ENCODE results near the gene TERF2IP. TPM values are rescaled to one million over a fixed set of nuclear protein-coding genes. Genes with fewer than 3 reads are reported as not detected.

TERF2IP gene
- polyA plus RNA-seq, 1 donor from 2014 or later, result 752 TPM

DNA sequence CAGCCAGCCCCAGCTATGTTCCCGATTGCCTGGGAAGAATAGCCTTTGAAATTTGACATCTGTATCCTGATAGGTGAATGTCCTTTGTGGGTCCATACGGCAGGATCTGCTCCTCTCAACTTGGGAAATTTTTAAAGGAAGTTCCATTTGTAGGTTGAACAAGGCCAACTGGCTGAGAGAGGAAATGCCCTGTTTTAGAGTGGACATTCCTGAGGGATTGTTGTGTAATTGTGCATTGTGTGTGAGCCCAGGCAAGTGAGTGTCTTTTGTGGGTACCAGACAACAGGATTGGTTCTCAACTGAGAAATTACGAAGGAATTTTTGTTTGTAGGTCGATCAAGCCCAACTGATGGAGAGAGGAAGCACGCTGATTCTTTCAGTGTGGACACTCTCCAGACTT is 31.8 kb downstream of the TERF2IP start:
- TF ChIP-seq EP300 (conservative IDR thresholded peaks at IDR 0.05; ENCODE audit: poor library complexity, severe bottlenecking) (no peak), EZH2 (IDR thresholded peaks at IDR 0.05; ENCODE audit: borderline replicate concordance, insufficient read depth, low read length, poor library complexity, severe bottlenecking) (no peak), RAD21 (conservative IDR thresholded peaks at IDR 0.05) (no peak), SMC3 (conservative IDR thresholded peaks at IDR 0.05; ENCODE audit: poor library complexity) (no peak), TAF1 (IDR thresholded peaks at IDR 0.05; ENCODE audit: low read depth) (no peak), POLR2AphosphoS5 (IDR thresholded peaks at IDR 0.05) (no peak), MXI1 (conservative IDR thresholded peaks at IDR 0.05; ENCODE audit: poor library complexity, severe bottlenecking) (no peak)
- TF ChIP-seq, protein P1, sequence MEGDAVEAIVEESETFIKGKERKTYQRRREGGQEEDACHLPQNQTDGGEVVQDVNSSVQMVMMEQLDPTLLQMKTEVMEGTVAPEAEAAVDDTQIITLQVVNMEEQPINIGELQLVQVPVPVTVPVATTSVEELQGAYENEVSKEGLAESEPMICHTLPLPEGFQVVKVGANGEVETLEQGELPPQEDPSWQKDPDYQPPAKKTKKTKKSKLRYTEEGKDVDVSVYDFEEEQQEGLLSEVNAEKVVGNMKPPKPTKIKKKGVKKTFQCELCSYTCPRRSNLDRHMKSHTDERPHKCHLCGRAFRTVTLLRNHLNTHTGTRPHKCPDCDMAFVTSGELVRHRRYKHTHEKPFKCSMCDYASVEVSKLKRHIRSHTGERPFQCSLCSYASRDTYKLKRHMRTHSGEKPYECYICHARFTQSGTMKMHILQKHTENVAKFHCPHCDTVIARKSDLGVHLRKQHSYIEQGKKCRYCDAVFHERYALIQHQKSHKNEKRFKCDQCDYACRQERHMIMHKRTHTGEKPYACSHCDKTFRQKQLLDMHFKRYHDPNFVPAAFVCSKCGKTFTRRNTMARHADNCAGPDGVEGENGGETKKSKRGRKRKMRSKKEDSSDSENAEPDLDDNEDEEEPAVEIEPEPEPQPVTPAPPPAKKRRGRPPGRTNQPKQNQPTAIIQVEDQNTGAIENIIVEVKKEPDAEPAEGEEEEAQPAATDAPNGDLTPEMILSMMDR (IDR thresholded peaks at IDR 0.05; ENCODE audit: poor library complexity, severe bottlenecking), result no peak
- TF ChIP-seq, protein P2, sequence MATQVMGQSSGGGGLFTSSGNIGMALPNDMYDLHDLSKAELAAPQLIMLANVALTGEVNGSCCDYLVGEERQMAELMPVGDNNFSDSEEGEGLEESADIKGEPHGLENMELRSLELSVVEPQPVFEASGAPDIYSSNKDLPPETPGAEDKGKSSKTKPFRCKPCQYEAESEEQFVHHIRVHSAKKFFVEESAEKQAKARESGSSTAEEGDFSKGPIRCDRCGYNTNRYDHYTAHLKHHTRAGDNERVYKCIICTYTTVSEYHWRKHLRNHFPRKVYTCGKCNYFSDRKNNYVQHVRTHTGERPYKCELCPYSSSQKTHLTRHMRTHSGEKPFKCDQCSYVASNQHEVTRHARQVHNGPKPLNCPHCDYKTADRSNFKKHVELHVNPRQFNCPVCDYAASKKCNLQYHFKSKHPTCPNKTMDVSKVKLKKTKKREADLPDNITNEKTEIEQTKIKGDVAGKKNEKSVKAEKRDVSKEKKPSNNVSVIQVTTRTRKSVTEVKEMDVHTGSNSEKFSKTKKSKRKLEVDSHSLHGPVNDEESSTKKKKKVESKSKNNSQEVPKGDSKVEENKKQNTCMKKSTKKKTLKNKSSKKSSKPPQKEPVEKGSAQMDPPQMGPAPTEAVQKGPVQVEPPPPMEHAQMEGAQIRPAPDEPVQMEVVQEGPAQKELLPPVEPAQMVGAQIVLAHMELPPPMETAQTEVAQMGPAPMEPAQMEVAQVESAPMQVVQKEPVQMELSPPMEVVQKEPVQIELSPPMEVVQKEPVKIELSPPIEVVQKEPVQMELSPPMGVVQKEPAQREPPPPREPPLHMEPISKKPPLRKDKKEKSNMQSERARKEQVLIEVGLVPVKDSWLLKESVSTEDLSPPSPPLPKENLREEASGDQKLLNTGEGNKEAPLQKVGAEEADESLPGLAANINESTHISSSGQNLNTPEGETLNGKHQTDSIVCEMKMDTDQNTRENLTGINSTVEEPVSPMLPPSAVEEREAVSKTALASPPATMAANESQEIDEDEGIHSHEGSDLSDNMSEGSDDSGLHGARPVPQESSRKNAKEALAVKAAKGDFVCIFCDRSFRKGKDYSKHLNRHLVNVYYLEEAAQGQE (IDR thresholded peaks at IDR 0.05; ENCODE audit: borderline replicate concordance), result no peak
- no peak overlapping the region for H3K4me3 ChIP-seq (ENCODE audit: low read length)
- H2AFZ ChIP-seq (ENCODE audit: low read depth, low read length), result no peak overlapping the region

DNA sequence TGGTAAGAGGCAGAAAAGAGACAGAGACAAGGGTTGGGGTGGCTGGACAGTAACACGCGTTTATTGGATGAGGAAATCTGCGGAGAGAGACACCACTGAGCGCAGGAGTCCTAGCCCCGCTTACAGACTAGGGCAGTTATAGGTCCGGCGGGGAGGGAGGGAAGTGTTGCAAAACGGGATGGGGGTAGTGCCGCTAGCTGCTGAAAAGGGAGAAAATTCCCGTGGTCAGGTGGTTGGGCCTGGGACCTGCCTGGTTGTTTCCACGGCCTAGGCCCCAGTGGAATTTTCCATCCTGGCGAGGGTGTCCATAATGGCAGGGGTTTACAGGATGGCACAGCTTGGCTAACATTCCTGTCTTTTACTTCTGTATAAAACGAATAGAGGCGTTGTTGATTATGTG is 34.7 kb downstream of the TERF2IP start:
- Histone ChIP-seq H3K36me3 (ENCODE audit: insufficient read depth, low read length) (no peaks in the 10 kb centered on the region), H3K4me3 (ENCODE audit: low read length) (no peak overlapping the region), H3K79me2 (replicated peaks; ENCODE audit: insufficient read depth, low read length) (no peaks in the 10 kb centered on the region), H3F3A (ENCODE audit: insufficient read depth, low read length, poor library complexity, severe bottlenecking) (no peaks in the 10 kb centered on the region), H3K4me2 (ENCODE audit: low read length) (no peak overlapping the region), H3K9ac (ENCODE audit: low read length) (no peak overlapping the region), H2AFZ (ENCODE audit: low read depth, low read length) (no peak overlapping the region), H3K27me3 (ENCODE audit: insufficient read depth, low read depth, low read length) (no peaks in the 10 kb centered on the region), H3K27ac (ENCODE audit: low read length) (no peak overlapping the region), H3K9me2 (ENCODE audit: insufficient read depth, low read length) (no peaks in the 10 kb centered on the region), H4K20me1 (ENCODE audit: insufficient read depth) (no peaks in the 10 kb centered on the region), H3K9me3 (ENCODE audit: low read length) (no peaks in the 10 kb centered on the region)
- TF ChIP-seq POLR2AphosphoS5 (IDR thresholded peaks at IDR 0.05), result no peak
- TF ChIP-seq EP300 (conservative IDR thresholded peaks at IDR 0.05; ENCODE audit: poor library complexity, severe bottlenecking), result no peak
- no peak for TF ChIP-seq SMC3 (conservative IDR thresholded peaks at IDR 0.05; ENCODE audit: poor library complexity)
- TF ChIP-seq, protein P2 (IDR thresholded peaks at IDR 0.05; ENCODE audit: borderline replicate concordance), result no peak
- TF ChIP-seq TAF1 (IDR thresholded peaks at IDR 0.05; ENCODE audit: low read depth), result no peak
- TF ChIP-seq, protein P1 (IDR thresholded peaks at IDR 0.05; ENCODE audit: poor library complexity, severe bottlenecking), result no peak
- no peak for TF ChIP-seq RAD21 (conservative IDR thresholded peaks at IDR 0.05)
- TF ChIP-seq EZH2 (IDR thresholded peaks at IDR 0.05; ENCODE audit: borderline replicate concordance, insufficient read depth, low read length, poor library complexity, severe bottlenecking), result no peak

More for the DNA sequence above, 31.8 kb downstream of the TERF2IP start:
- Histone ChIP-seq H3K9me3 (ENCODE audit: low read length) (no peaks in the 10 kb centered on the region), H3K27me3 (ENCODE audit: insufficient read depth, low read depth, low read length) (no peaks in the 10 kb centered on the region), H3K79me2 (replicated peaks; ENCODE audit: insufficient read depth, low read length) (no peaks in the 10 kb centered on the region), H3K4me2 (ENCODE audit: low read length) (no peak overlapping the region), H4K20me1 (ENCODE audit: insufficient read depth) (no peaks in the 10 kb centered on the region), H3K36me3 (ENCODE audit: insufficient read depth, low read length) (no peaks in the 10 kb centered on the region), H3K9ac (ENCODE audit: low read length) (no peak overlapping the region), H3F3A (ENCODE audit: insufficient read depth, low read length, poor library complexity, severe bottlenecking) (no peaks in the 10 kb centered on the region), H3K9me2 (ENCODE audit: insufficient read depth, low read length) (no peaks in the 10 kb centered on the region), H3K27ac (ENCODE audit: low read length) (no peak overlapping the region)

Measured in neural cell (in vitro differentiated cells).